Progenitor cell of endocrine pancreas (in vitro differentiated cells): Measurements from ENCODE around the gene KCNN1. TPM values are rescaled to one million over a fixed set of nuclear protein-coding genes. Genes with fewer than 3 reads are reported as not detected.
"Not testable (repeated sequence)": the region's sequence is repeated elsewhere in the genome, so short reads cannot be mapped to it uniquely, and the experiment has no call there.

ENCODE experiments used
- DNase-seq: peaks from one replicate; pipeline ENCODE4 v3.0.0; 2021; ENCODE audit warnings: low spot score; ENCODE audit not compliant: unreplicated experiment
- H3K27ac Mint-ChIP-seq: 2 replicates; pipeline ENCODE4 v1.8.0; 2021; ENCODE audit warnings: mild to moderate bottlenecking, moderate library complexity, mixed read lengths
- H3K27me3 Mint-ChIP-seq: 2 replicates; pipeline ENCODE4 v1.8.0; 2021; ENCODE audit warnings: mixed read lengths
- H3K36me3 Mint-ChIP-seq: 2 replicates; pipeline ENCODE4 v1.8.0; 2022; ENCODE audit warnings: mixed read lengths; ENCODE audit not compliant: insufficient read depth
- H3K4me1 Mint-ChIP-seq: 2 replicates; pipeline ENCODE4 v1.8.0; 2021; ENCODE audit warnings: low read depth, mixed read lengths
- H3K4me3 Mint-ChIP-seq: 2 replicates; pipeline ENCODE4 v1.8.0; 2021; ENCODE audit warnings: low read depth, mild to moderate bottlenecking, moderate library complexity, mixed read lengths
- H3K9me3 Mint-ChIP-seq: 2 replicates; pipeline ENCODE4 v1.8.0; 2021; ENCODE audit warnings: low read depth, mixed read lengths
- CTCF ChIP-seq: fragments of 200-600 bp; sonication (generic); IDR thresholded peaks from one replicate; pipeline ENCODE4 v1.5.0; 2021; ENCODE audit warnings: antibody characterized with exemption, mild to moderate bottlenecking; ENCODE audit not compliant: unreplicated experiment
- total RNA-seq: library from RNA; stranded (reverse); gene quantifications from 2 replicates; pipeline ENCODE4 v1.2.1, GENCODE V29; 2021

The KCNN1 gene
- total RNA-seq, 1 donor from 2014 or later, result 20.3 TPM

- H3K27ac Mint-ChIP-seq, result no peak overlapping the region
- no peaks in the 10 kb centered on the region for H3K27me3 Mint-ChIP-seq
- H3K4me1 Mint-ChIP-seq, result no peaks in the 10 kb centered on the region
- H3K36me3 Mint-ChIP-seq, result peaks cover 10% of the 10 kb centered on the region
- TF ChIP-seq CTCF, result no peak
- no peaks in the 10 kb centered on the region for H3K9me3 Mint-ChIP-seq
- no peak overlapping the region for H3K4me3 Mint-ChIP-seq
- DNase-seq, result no peak
Measured at GRCh38 chr19:17977021-17977420, 10.1 kb downstream of the KCNN1 start.

- no peak for DNase-seq
- Mint-ChIP-seq H3K4me3 (no peak overlapping the region), H3K9me3 (no peaks in the 10 kb centered on the region), H3K4me1 (no peaks in the 10 kb centered on the region), H3K27me3 (no peaks in the 10 kb centered on the region), H3K27ac (no peak overlapping the region), H3K36me3 (peaks cover 10% of the 10 kb centered on the region)
- TF ChIP-seq CTCF, result no peak
Measured at GRCh38 chr19:17977488-17977887, 10.6 kb downstream of the KCNN1 start.

GRCh38 chr19:17981611-17982010 lies 14.7 kb downstream of the KCNN1 start:
- Mint-ChIP-seq H3K9me3 (no peaks in the 10 kb centered on the region), H3K4me3 (no peak overlapping the region), H3K27ac (no peak overlapping the region), H3K4me1 (no peaks in the 10 kb centered on the region), H3K36me3 (peaks cover 12% of the 10 kb centered on the region), H3K27me3 (no peaks in the 10 kb centered on the region)
- no peak for DNase-seq
- no peak for TF ChIP-seq CTCF

GRCh38 chr19:17982430-17982829 lies 15.5 kb downstream of the KCNN1 start:
- H3K4me1 Mint-ChIP-seq, result no peaks in the 10 kb centered on the region
- DNase-seq, result no peak
- no peaks in the 10 kb centered on the region for H3K9me3 Mint-ChIP-seq
- peaks cover 12% of the 10 kb centered on the region for H3K36me3 Mint-ChIP-seq
- H3K27me3 Mint-ChIP-seq, result no peaks in the 10 kb centered on the region
- no peak for TF ChIP-seq CTCF
- H3K27ac Mint-ChIP-seq, result no peak overlapping the region
- H3K4me3 Mint-ChIP-seq, result no peak overlapping the region

- DNase-seq, result no peak
- Mint-ChIP-seq H3K27me3 (no peaks in the 10 kb centered on the region), H3K4me1 (no peaks in the 10 kb centered on the region), H3K27ac (peak overlapping the region; percentile 21), H3K36me3 (peaks cover 5% of the 10 kb centered on the region), H3K9me3 (no peaks in the 10 kb centered on the region), H3K4me3 (no peak overlapping the region)
- TF ChIP-seq CTCF, result no peak
Measured at GRCh38 chr19:17985037-17985818, 18.3 kb downstream of the KCNN1 start.

GRCh38 chr19:17986569-17986968 lies 19.7 kb downstream of the KCNN1 start:
- DNase-seq, H3K27me3 Mint-ChIP-seq, H3K27ac Mint-ChIP-seq, H3K4me3 Mint-ChIP-seq, H3K4me1 Mint-ChIP-seq, H3K36me3 Mint-ChIP-seq, H3K9me3 Mint-ChIP-seq: not testable (repeated sequence)
